GM23338 (cell line): Measurements from ENCODE around the gene L3MBTL1. TPM values are rescaled to one million over a fixed set of nuclear protein-coding genes. Genes with fewer than 3 reads are reported as not detected.

Experiments
- ATAC-seq: fragments of 200-7000 bp; cut with Tn5 transposase; 3 replicates; pipeline ENCODE4 v1.9.1; 2020
- DNase-seq: peaks from one replicate; pipeline ENCODE4 v3.0.0-alpha.2; 2015; ENCODE audit warnings: low spot score
- H2AFZ ChIP-seq: fragments of 200-600 bp; sonication (generic); 2 replicates; pipeline ENCODE4 v1.8.0; 2016; ENCODE audit warnings: antibody characterized with exemption, mild to moderate bottlenecking, moderate library complexity
- H3F3A ChIP-seq: fragments of 200-600 bp; sonication (generic); replicated peaks from 2 replicates; pipeline ENCODE4 v1.8.0; 2017; ENCODE audit warnings: antibody characterized with exemption, mixed run types, low read depth
- H3K27ac ChIP-seq: fragments of 200-600 bp; sonication (generic); 2 replicates; pipeline ENCODE4 v1.6.1; 2016; ENCODE audit warnings: low read depth
- H3K27me3 ChIP-seq: fragments of 200-600 bp; sonication (generic); 2 replicates; pipeline ENCODE4 v1.8.0; 2016; ENCODE audit warnings: mild to moderate bottlenecking, mixed run types, moderate library complexity; ENCODE audit not compliant: insufficient read depth
- H3K36me3 ChIP-seq: fragments of 200-600 bp; sonication (generic); 2 replicates; pipeline ENCODE4 v1.8.0; 2016; ENCODE audit warnings: mild to moderate bottlenecking; ENCODE audit not compliant: insufficient read depth
- H3K4me1 ChIP-seq: fragments of 200-600 bp; sonication (generic); 2 replicates; pipeline ENCODE4 v1.8.0; 2016; ENCODE audit warnings: mild to moderate bottlenecking, moderate library complexity; ENCODE audit not compliant: insufficient read depth
- H3K4me2 ChIP-seq: fragments of 200-600 bp; sonication (generic); 2 replicates; pipeline ENCODE4 v1.7.1; 2017; ENCODE audit warnings: mixed run types
- H3K4me3 ChIP-seq: fragments of 200-600 bp; sonication (generic); 2 replicates; pipeline ENCODE4 v1.6.1; 2016; ENCODE audit warnings: mixed run types
- H3K79me2 ChIP-seq: fragments of 200-600 bp; sonication (generic); replicated peaks from 2 replicates; pipeline ENCODE4 v1.8.0; 2017; ENCODE audit warnings: mild to moderate bottlenecking; ENCODE audit not compliant: insufficient read depth
- H3K9me2 ChIP-seq: fragments of 200-600 bp; sonication (generic); 2 replicates; pipeline ENCODE4 v1.8.0; 2017; ENCODE audit not compliant: insufficient read depth
- H4K20me1 ChIP-seq: fragments of 200-600 bp; sonication (generic); replicated peaks from 2 replicates; pipeline ENCODE4 v1.8.0; 2017; ENCODE audit warnings: mild to moderate bottlenecking; ENCODE audit not compliant: insufficient read depth
- H3K27ac Mint-ChIP-seq: 2 replicates; pipeline ENCODE4 v1.8.0; 2020; ENCODE audit warnings: inconsistent platforms, mild to moderate bottlenecking, moderate library complexity, mixed read lengths
- H3K27me3 Mint-ChIP-seq: 3 replicates; pipeline ENCODE4 v1.8.0; 2022; ENCODE audit warnings: low read depth, mild to moderate bottlenecking, moderate library complexity, mixed read lengths, inconsistent platforms; ENCODE audit not compliant: insufficient read depth, poor library complexity
- H3K36me3 Mint-ChIP-seq: 3 replicates; pipeline ENCODE4 v1.8.0; 2021; ENCODE audit warnings: low read depth, mild to moderate bottlenecking, inconsistent platforms, moderate library complexity, mixed read lengths
- H3K4me1 Mint-ChIP-seq: 3 replicates; pipeline ENCODE4 v1.8.0; 2020; ENCODE audit warnings: mild to moderate bottlenecking, inconsistent platforms, mixed read lengths
- H3K4me3 Mint-ChIP-seq: 3 replicates; pipeline ENCODE4 v1.8.0; 2021; ENCODE audit warnings: moderate library complexity, mild to moderate bottlenecking, inconsistent platforms, mixed read lengths
- H3K9me3 Mint-ChIP-seq: 3 replicates; pipeline ENCODE4 v1.8.0; 2020; ENCODE audit warnings: moderate library complexity, mild to moderate bottlenecking, inconsistent platforms, mixed read lengths
- JUNB ChIP-seq: IDR thresholded peaks from one replicate; pipeline ENCODE4 v1.6.1; 2016; ENCODE audit warnings: antibody characterized with exemption; ENCODE audit not compliant: unreplicated experiment
- STAT1 ChIP-seq: IDR thresholded peaks from one replicate; pipeline ENCODE4 v1.6.1; 2016; ENCODE audit warnings: antibody characterized with exemption; ENCODE audit not compliant: unreplicated experiment
- polyA plus RNA-seq: library from polyadenylated mRNA; unstranded; fragments of >200 nt; fragmentation: Nextera tagmentation; extraction: Ambion mirVana; gene quantifications from 2 replicates; pipeline ENCODE4 v1.2.1, GENCODE V29; 2016
- total RNA-seq: library from RNA; depleted of rRNA; stranded (reverse); fragments of >200 nt; shearing (Covaris generic); gene quantifications from 2 replicates; pipeline ENCODE4 v1.2.3, GENCODE V29; 2014
- TF ChIP-seq, protein P1 (sequence below): IDR thresholded peaks from one replicate; pipeline ENCODE4 v1.6.1; 2018; ENCODE audit warnings: antibody characterized with exemption; ENCODE audit not compliant: unreplicated experiment
- TF ChIP-seq, protein P2 (sequence below): fragments of 250-450 bp; sonication (Bioruptor Pico); IDR thresholded peaks from 2 replicates; pipeline ENCODE4 v1.5.0; 2020; ENCODE audit warnings: mild to moderate bottlenecking, moderate library complexity

Gene L3MBTL1
- total and polyA plus RNA-seq, 2 experiments from 2014 or later = 6.5 to 33.6 TPM

DNA sequence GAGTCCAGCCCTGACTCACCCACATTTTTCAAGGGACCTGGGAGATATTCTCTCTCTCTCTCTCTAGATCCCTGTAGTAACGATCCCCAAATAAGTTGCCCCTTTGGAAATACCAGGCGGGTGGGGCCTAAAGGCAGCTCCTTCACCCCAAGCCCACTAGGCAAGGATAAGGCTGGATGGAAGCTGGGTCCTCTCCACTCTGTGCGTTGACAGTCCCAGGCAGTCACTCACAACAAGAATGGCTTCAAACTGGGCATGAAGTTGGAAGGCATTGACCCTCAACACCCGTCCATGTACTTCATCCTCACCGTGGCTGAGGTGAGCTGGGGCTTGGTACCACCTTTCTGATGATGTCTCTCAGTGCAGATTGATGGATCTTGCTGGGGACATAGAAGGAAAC lies 21.6 kb downstream of the L3MBTL1 start:
- H3K4me3 Mint-ChIP-seq = no peak overlapping the region
- no peak overlapping the region for H3K4me3 ChIP-seq

More for the DNA sequence above, 21.6 kb downstream of the L3MBTL1 start:
- H3K9me3 Mint-ChIP-seq = no peaks in the 10 kb centered on the region; the same call in 1 of the 3 replicates
- no peak overlapping the region for H3K4me2 ChIP-seq
- no peak for ATAC-seq
- H3K27me3 ChIP-seq = no peaks in the 10 kb centered on the region
- H3K4me1 ChIP-seq = no peaks in the 10 kb centered on the region
- TF ChIP-seq STAT1 = no peak
- TF ChIP-seq, protein P1, sequence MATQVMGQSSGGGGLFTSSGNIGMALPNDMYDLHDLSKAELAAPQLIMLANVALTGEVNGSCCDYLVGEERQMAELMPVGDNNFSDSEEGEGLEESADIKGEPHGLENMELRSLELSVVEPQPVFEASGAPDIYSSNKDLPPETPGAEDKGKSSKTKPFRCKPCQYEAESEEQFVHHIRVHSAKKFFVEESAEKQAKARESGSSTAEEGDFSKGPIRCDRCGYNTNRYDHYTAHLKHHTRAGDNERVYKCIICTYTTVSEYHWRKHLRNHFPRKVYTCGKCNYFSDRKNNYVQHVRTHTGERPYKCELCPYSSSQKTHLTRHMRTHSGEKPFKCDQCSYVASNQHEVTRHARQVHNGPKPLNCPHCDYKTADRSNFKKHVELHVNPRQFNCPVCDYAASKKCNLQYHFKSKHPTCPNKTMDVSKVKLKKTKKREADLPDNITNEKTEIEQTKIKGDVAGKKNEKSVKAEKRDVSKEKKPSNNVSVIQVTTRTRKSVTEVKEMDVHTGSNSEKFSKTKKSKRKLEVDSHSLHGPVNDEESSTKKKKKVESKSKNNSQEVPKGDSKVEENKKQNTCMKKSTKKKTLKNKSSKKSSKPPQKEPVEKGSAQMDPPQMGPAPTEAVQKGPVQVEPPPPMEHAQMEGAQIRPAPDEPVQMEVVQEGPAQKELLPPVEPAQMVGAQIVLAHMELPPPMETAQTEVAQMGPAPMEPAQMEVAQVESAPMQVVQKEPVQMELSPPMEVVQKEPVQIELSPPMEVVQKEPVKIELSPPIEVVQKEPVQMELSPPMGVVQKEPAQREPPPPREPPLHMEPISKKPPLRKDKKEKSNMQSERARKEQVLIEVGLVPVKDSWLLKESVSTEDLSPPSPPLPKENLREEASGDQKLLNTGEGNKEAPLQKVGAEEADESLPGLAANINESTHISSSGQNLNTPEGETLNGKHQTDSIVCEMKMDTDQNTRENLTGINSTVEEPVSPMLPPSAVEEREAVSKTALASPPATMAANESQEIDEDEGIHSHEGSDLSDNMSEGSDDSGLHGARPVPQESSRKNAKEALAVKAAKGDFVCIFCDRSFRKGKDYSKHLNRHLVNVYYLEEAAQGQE = no peak
- TF ChIP-seq, protein P2, sequence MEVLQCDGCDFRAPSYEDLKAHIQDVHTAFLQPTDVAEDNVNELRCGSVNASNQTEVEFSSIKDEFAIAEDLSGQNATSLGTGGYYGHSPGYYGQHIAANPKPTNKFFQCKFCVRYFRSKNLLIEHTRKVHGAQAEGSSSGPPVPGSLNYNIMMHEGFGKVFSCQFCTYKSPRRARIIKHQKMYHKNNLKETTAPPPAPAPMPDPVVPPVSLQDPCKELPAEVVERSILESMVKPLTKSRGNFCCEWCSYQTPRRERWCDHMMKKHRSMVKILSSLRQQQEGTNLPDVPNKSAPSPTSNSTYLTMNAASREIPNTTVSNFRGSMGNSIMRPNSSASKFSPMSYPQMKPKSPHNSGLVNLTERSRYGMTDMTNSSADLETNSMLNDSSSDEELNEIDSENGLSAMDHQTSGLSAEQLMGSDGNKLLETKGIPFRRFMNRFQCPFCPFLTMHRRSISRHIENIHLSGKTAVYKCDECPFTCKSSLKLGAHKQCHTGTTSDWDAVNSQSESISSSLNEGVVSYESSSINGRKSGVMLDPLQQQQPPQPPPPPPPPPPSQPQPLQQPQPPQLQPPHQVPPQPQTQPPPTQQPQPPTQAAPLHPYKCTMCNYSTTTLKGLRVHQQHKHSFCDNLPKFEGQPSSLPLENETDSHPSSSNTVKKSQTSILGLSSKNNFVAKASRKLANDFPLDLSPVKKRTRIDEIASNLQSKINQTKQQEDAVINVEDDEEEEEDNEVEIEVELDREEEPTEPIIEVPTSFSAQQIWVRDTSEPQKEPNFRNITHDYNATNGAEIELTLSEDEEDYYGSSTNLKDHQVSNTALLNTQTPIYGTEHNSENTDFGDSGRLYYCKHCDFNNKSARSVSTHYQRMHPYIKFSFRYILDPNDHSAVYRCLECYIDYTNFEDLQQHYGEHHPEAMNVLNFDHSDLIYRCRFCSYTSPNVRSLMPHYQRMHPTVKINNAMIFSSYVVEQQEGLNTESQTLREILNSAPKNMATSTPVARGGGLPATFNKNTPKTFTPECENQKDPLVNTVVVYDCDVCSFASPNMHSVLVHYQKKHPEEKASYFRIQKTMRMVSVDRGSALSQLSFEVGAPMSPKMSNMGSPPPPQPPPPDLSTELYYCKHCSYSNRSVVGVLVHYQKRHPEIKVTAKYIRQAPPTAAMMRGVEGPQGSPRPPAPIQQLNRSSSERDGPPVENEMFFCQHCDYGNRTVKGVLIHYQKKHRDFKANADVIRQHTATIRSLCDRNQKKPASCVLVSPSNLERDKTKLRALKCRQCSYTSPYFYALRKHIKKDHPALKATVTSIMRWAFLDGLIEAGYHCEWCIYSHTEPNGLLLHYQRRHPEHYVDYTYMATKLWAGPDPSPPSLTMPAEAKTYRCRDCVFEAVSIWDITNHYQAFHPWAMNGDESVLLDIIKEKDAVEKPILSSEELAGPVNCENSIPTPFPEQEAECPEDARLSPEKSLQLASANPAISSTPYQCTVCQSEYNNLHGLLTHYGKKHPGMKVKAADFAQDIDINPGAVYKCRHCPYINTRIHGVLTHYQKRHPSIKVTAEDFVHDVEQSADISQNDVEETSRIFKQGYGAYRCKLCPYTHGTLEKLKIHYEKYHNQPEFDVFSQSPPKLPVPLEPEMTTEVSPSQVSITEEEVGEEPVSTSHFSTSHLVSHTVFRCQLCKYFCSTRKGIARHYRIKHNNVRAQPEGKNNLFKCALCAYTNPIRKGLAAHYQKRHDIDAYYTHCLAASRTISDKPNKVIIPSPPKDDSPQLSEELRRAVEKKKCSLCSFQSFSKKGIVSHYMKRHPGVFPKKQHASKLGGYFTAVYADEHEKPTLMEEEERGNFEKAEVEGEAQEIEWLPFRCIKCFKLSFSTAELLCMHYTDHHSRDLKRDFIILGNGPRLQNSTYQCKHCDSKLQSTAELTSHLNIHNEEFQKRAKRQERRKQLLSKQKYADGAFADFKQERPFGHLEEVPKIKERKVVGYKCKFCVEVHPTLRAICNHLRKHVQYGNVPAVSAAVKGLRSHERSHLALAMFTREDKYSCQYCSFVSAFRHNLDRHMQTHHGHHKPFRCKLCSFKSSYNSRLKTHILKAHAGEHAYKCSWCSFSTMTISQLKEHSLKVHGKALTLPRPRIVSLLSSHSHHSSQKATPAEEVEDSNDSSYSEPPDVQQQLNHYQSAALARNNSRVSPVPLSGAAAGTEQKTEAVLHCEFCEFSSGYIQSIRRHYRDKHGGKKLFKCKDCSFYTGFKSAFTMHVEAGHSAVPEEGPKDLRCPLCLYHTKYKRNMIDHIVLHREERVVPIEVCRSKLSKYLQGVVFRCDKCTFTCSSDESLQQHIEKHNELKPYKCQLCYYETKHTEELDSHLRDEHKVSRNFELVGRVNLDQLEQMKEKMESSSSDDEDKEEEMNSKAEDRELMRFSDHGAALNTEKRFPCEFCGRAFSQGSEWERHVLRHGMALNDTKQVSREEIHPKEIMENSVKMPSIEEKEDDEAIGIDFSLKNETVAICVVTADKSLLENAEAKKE (CRISPR knock-in tag) = no peak
- no peak for TF ChIP-seq JUNB
- DNase-seq = no peak
- H2AFZ ChIP-seq = no peak overlapping the region
- H3K27ac Mint-ChIP-seq = no peak overlapping the region
- no peak overlapping the region for H3K27ac ChIP-seq
- no peaks in the 10 kb centered on the region; the same call in 2 of the 3 replicates for H3K36me3 Mint-ChIP-seq
- no peaks in the 10 kb centered on the region for H3F3A ChIP-seq
- H4K20me1 ChIP-seq = no peaks in the 10 kb centered on the region
- no peaks in the 10 kb centered on the region for H3K4me1 Mint-ChIP-seq
- H3K9me2 ChIP-seq = no peaks in the 10 kb centered on the region
- H3K27me3 Mint-ChIP-seq = peaks cover 3% of the 10 kb centered on the region
- no peaks in the 10 kb centered on the region for H3K36me3 ChIP-seq
- no peaks in the 10 kb centered on the region for H3K79me2 ChIP-seq
